ENCODE measurements around the gene MYLK. TPM values are rescaled to one million over a fixed set of nuclear protein-coding genes. Genes with fewer than 3 reads are reported as not detected.

Gene MYLK
- total RNA-seq, 2 experiments from 2014 or later = 0.17 TPM; not detected in 1

DNA sequence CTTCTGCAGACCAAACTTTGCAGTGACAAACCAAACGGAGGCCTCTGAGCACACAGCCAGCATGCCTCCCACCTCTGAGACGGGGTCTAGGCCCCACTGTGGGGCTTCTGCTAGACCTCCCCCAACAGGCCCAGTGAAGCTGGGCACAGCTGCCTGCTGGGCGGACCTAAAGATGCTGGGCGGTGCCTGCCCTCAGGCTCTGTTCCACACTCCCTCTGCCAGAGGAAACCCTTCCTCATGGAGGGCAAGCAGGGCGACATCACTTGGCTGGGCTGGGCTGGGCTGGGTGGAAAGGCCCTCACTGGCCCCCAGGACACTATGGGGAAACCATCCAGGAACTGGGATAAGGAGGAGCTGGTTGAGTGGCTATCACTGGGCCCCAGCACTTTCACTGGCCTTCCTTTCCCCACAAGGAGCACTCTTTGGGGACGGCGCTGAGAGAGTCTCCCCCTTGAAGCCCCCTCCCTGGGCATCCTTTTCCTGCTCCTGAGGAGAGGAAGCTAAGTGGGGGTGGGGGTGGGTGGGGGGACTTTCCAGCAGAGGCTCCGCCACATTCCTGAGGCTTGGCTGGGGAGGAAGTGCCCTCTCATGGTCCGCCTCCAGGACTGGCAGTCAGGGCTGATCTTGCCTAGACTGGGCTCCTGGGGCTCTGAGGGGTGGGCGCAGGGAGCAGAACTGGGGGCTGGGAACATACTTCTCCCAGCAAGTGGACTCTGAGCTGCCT is 201.2 kb downstream of the MYLK start:
- Mint-ChIP-seq H3K36me3 (no peaks in the 10 kb centered on the region), H3K4me3 (no peak overlapping the region), H3K9me3 (no peaks in the 10 kb centered on the region), H3K27me3 (peaks cover 8% of the 10 kb centered on the region), H3K27ac (no peak overlapping the region), H3K4me1 (ENCODE audit: low read depth) (no peaks in the 10 kb centered on the region)
- DNase-seq = no peak
- POLR2A ChIA-PET = no interaction called here
- CTCF ChIA-PET = interaction anchor here (0.6 to 2.0 kb wide), 2 partner anchors 27 to 123 kb away, joined by 3 to 6 read pairs; no protein-coding TSS in a partner anchor
- intact Hi-C loops (cut with micrococcal nuclease) = no loop called here

DNA sequence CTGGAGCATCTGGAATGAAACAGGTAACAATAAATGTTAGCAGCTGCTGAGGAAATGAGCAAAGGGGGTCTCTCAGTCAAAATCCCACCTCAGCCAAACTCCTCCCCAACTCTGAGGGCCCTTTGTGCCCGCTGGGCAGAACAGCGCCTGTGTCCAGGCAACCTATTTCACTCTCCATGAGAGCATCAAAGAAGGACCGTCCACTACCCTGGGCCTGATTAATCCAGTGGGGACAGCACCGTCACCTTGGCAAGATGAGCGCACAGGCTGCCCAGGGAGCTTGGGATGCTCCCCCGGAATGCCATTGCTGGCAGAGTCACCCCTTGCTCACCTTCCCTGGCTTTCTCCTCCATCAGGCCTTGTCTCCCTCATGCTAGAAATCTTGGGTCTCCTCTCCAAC is 201.8 kb downstream of the MYLK start:
- intact Hi-C loops (cut with micrococcal nuclease) = no loop called here
- H3K9me3 Mint-ChIP-seq = no peaks in the 10 kb centered on the region
- DNase-seq = no peak
- peaks cover 8% of the 10 kb centered on the region for H3K27me3 Mint-ChIP-seq
- H3K27ac Mint-ChIP-seq = no peak overlapping the region
- POLR2A ChIA-PET = no interaction called here
- H3K36me3 Mint-ChIP-seq = no peaks in the 10 kb centered on the region
- H3K4me1 Mint-ChIP-seq (ENCODE audit: low read depth) = no peaks in the 10 kb centered on the region
- no peak overlapping the region for H3K4me3 Mint-ChIP-seq
- CTCF ChIA-PET = interaction anchor here (0.6 to 2.0 kb wide), 3 partner anchors 26 to 123 kb away, joined by 3 to 6 read pairs (median 4); no protein-coding TSS in a partner anchor

DNA sequence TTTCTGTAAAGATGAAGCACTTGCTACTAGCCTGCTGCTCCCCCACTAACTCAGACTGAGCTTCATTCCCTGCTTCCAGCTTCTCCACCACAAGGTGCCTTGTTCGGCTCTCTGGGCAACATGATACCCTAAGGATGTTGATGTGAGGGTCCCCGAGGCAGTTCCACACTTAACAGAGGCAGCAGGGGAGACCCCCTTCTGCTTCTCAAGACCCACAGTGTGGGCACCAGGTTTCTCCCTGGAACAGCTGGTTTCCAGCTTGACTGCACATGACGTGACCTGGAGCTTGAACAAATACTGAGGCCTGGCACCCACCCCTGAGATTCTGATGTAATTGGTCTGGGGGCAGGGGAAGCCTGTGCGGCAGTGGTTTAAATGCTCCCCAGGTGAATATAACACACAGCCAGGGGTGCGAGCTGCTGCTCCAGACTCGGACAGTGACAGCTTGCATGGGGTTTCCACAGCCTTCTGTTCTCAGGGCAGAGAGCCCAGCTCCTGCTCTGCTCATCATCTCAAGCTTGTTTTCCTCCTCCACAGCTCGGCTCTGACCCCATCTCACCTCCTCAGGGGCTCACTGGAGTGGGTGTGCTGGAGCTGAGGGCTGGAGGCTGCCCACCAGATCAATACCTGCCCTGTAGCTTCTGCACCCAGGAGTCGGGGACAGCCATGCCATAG is 204.3 kb downstream of the MYLK start:
- Mint-ChIP-seq H3K36me3 (no peaks in the 10 kb centered on the region), H3K4me3 (no peak overlapping the region), H3K27me3 (peaks cover 8% of the 10 kb centered on the region), H3K9me3 (no peaks in the 10 kb centered on the region), H3K27ac (no peak overlapping the region), H3K4me1 (ENCODE audit: low read depth) (no peaks in the 10 kb centered on the region)
- POLR2A ChIA-PET = no interaction called here
- intact Hi-C loops (cut with micrococcal nuclease) = no loop called here
- DNase-seq = no peak
- CTCF ChIA-PET = interaction anchor here (1.0 kb wide), 1 partner anchor 28 kb away, joined by 3 read pairs; no protein-coding TSS in a partner anchor

DNA sequence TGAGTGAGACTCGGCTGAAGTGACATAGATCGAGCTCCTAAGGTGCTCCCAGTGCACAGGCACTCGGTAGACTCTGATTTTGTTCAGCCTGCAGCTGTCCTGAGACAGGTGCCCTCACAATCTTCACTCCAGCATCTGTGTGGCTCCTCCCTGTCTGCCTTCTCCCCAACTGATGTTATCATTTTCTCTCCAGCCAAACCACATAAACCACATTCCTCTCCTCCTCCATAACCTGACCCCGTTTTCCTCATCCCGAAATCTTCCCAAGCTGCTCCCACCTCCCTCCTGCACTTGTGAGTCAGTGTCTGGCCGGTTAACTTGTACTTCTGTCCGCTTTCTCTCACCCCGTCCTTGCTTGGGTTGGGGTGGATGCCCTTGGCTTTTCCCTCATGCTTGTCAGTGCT is 206.0 kb downstream of the MYLK start:
- CTCF ChIA-PET = no interaction called here
- no peaks in the 10 kb centered on the region for H3K9me3 Mint-ChIP-seq
- no peak overlapping the region for H3K4me3 Mint-ChIP-seq
- peaks cover 16% of the 10 kb centered on the region for H3K27me3 Mint-ChIP-seq
- DNase-seq = no peak
- intact Hi-C loops (cut with micrococcal nuclease) = no loop called here
- POLR2A ChIA-PET = no interaction called here
- no peaks in the 10 kb centered on the region for H3K4me1 Mint-ChIP-seq (ENCODE audit: low read depth)
- H3K36me3 Mint-ChIP-seq = no peaks in the 10 kb centered on the region
- no peak overlapping the region for H3K27ac Mint-ChIP-seq

DNA sequence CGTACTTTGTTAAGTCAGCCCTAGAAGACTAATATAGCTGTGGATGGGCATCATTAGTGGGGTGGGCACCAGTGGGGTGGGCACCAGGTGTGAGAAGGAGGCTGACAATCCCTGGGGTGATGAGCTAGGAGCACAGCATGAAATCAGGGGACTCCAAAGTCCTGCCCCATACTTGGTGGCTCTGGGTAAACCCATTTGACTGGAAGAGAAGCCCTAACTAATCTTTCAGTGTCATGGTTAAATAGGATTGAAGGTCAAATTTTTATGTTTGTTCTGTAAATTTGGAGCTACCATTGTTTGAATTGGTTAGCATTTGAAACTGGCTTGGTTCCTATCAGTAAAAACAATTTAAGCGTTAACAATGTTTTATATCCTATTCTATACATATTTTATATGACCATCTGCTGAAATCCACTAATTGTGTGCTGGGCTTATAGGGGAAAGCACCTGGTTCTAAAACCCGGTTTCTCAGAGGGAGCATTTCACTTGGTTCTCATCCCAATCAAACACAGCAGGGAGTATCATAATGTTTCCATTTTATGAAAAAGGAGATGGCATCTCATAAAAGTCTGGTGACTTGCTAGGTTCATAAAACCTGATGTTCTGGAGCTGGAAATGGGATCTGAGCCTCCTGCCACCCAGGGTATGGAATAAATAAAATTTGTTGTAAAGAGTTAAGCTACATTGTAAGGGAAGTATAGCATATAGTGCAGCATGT is 211.5 kb downstream of the MYLK start:
- Mint-ChIP-seq H3K36me3 (no peaks in the 10 kb centered on the region), H3K9me3 (no peaks in the 10 kb centered on the region), H3K27ac (no peak overlapping the region), H3K4me1 (ENCODE audit: low read depth) (no peaks in the 10 kb centered on the region), H3K27me3 (peaks cover 17% of the 10 kb centered on the region), H3K4me3 (no peak overlapping the region)
- no peak for DNase-seq
- intact Hi-C loops (cut with micrococcal nuclease) = no loop called here
- ChIA-PET CTCF (interaction anchor here (2.4 kb wide), 1 partner anchor 30 kb away, joined by 10 read pairs; no protein-coding TSS in a partner anchor), POLR2A (no interaction called here)

DNA sequence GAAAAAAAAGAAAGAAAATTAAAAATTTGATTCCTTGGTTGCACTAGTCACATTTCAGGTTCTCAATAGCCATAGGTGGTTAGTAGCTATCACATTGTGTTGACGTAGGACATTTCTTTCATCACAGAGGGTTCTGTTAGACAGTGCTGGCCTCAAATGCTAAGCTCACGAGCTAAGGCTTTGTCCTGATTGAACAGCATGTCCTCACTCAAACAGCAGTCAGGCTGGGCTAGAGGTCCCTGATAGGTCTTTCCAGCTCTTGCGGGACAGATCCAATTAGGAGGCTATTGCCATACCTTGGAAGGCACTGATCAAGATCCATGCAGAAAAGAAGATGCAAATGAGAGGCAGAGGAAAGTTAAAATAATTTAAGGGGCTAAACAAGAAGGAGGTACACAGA is 213.4 kb downstream of the MYLK start:
- Mint-ChIP-seq H3K27me3 (peaks cover 23% of the 10 kb centered on the region), H3K36me3 (no peaks in the 10 kb centered on the region), H3K4me1 (ENCODE audit: low read depth) (no peaks in the 10 kb centered on the region), H3K27ac (no peak overlapping the region), H3K9me3 (no peaks in the 10 kb centered on the region), H3K4me3 (no peak overlapping the region)
- intact Hi-C loops (cut with micrococcal nuclease) = no loop called here
- DNase-seq = no peak
- ChIA-PET CTCF (interaction anchor here (0.9 kb wide), 1 partner anchor 15 kb away, joined by 3 read pairs; no protein-coding TSS in a partner anchor), POLR2A (no interaction called here)

DNA sequence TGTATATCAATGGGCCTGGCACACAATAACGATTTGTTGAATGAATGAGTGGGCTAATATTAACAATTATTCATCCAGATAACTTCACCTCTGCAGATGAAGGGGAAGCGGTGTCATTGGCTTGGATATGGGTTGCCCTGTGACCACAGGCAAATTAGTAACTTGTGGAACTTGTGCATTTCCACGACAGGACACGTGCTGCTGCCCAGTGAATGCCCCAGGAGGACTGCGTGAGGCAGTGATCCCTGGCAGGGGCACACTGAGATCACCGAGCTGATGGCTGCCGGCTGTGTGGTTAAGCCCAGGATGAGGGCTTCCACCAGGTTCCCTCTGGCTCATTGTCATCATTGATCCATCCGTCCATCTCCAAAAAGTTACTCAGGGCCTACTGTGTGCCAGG is 215.2 kb downstream of the MYLK start:
- no peaks in the 10 kb centered on the region for H3K9me3 Mint-ChIP-seq
- H3K4me1 Mint-ChIP-seq (ENCODE audit: low read depth) = no peaks in the 10 kb centered on the region
- ChIA-PET CTCF (no interaction called here), POLR2A (no interaction called here)
- H3K4me3 Mint-ChIP-seq = no peak overlapping the region
- DNase-seq = no peak
- H3K36me3 Mint-ChIP-seq = no peaks in the 10 kb centered on the region
- intact Hi-C loops (cut with micrococcal nuclease) = no loop called here
- H3K27ac Mint-ChIP-seq = no peak overlapping the region
- peaks cover 19% of the 10 kb centered on the region for H3K27me3 Mint-ChIP-seq

DNA sequence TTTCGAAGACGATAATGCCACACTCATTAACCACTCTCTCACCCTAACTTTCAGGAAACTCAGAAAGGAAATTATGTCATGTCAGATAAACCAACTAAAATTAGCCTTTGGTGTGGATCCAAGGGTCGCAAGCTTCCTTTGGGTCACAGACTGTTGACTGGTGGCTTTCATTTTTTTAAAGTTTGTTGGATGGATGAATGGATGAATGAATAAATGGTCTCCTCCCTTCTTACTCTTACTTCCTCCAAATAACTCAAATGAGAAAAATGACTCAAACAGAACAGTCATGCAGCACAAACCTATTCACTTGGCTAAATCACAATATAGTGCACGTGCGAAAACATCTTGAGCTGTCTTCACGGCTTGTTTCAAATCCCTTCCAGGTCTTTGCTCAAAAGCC is 216.3 kb downstream of the MYLK start:
- Mint-ChIP-seq H3K4me1 (ENCODE audit: low read depth) (no peaks in the 10 kb centered on the region), H3K9me3 (no peaks in the 10 kb centered on the region), H3K27ac (no peak overlapping the region), H3K36me3 (no peaks in the 10 kb centered on the region), H3K4me3 (no peak overlapping the region), H3K27me3 (peaks cover 19% of the 10 kb centered on the region)
- intact Hi-C loops (cut with micrococcal nuclease) = no loop called here
- CTCF ChIA-PET = no interaction called here
- no peak for DNase-seq
- POLR2A ChIA-PET = no interaction called here

DNA sequence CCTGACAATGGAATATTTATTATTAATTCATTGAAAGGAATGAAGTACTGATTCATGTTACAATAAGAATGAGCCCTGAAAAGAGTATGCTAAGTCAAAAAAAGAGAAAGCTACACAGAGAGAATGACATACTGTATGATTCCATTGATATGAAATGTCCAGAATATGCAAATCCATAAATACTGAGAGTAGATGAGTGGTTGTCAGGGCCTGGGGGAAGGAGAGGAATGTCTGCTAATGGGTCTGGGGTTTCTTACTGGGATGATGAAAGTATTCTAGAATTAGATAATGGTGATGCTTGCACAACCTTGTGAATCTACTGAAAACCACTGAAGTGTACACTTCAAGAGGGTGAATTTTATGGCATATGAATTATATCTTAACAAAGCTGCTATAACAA is 219.4 kb downstream of the MYLK start:
- ChIA-PET POLR2A (no interaction called here), CTCF (interaction anchor here (1.6 kb wide), 1 partner anchor 13 kb away, joined by 6 read pairs; no protein-coding TSS in a partner anchor)
- no peak for DNase-seq
- H3K36me3 Mint-ChIP-seq = no peaks in the 10 kb centered on the region
- H3K4me3 Mint-ChIP-seq = no peak overlapping the region
- peaks cover 15% of the 10 kb centered on the region for H3K27me3 Mint-ChIP-seq
- no peaks in the 10 kb centered on the region for H3K4me1 Mint-ChIP-seq (ENCODE audit: low read depth)
- H3K9me3 Mint-ChIP-seq = no peaks in the 10 kb centered on the region
- no peak overlapping the region for H3K27ac Mint-ChIP-seq
- intact Hi-C loops (cut with micrococcal nuclease) = no loop called here

DNA sequence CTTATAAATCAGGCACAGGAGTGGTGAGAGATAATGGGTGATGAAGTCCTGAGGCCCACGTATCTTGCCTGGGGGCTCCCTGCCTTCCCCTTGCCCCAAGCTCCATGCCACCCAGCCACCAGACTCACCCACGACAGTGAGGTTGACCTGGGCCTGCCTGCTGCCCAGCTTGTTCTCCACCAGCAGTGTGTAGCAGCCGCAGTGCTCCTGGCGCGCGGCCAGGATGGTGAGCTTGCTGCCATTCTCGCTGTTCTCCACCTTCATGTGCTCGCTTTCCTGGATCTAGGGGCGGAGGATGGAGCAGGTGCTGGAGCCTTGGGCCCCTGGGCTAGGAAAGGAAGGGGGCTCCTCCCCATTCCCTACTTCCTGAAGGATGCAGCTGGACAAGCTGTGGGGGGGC is 220.2 kb downstream of the MYLK start:
- CTCF ChIA-PET = interaction anchor here (1.6 kb wide), 1 partner anchor 12 kb away, joined by 6 read pairs; no protein-coding TSS in a partner anchor
- no peaks in the 10 kb centered on the region for H3K4me1 Mint-ChIP-seq (ENCODE audit: low read depth)

DNA sequence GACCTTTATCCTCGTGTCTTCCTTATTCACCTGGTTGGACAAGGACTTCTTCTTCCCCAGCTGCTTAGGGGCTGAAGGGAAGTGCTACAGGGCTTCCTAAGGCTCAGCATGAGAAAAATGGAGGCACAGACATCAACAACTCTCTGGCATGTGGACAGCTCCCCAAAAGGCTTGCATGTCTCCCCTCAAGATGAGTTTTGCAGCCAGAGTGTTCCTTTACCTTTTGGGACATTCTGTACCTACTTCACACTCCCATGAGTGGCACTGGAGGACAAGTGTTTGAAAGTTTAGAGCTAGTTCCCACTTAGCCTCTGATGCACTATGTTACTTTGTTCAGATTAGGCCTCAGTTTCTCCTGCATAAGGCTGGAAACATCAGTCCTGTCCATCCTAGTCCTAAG is 222.2 kb downstream of the MYLK start:
- Mint-ChIP-seq H3K36me3 (no peaks in the 10 kb centered on the region), H3K9me3 (peaks cover 6% of the 10 kb centered on the region), H3K4me1 (ENCODE audit: low read depth) (no peaks in the 10 kb centered on the region), H3K27ac (no peak overlapping the region), H3K27me3 (peaks cover 11% of the 10 kb centered on the region), H3K4me3 (no peak overlapping the region)
- POLR2A ChIA-PET = no interaction called here
- CTCF ChIA-PET = interaction anchor here (1.4 to 1.7 kb wide), 2 partner anchors 10 to 20 kb away, joined by 5 to 9 read pairs; no protein-coding TSS in a partner anchor
- intact Hi-C loops (cut with micrococcal nuclease) = no loop called here
- no peak for DNase-seq

More for the DNA sequence above, 220.2 kb downstream of the MYLK start:
- intact Hi-C loops (cut with micrococcal nuclease) = no loop called here
- Mint-ChIP-seq H3K27ac (no peak overlapping the region), H3K9me3 (no peaks in the 10 kb centered on the region), H3K27me3 (peaks cover 11% of the 10 kb centered on the region), H3K36me3 (no peaks in the 10 kb centered on the region), H3K4me3 (no peak overlapping the region)
- POLR2A ChIA-PET = no interaction called here
- DNase-seq = no peak

DNA sequence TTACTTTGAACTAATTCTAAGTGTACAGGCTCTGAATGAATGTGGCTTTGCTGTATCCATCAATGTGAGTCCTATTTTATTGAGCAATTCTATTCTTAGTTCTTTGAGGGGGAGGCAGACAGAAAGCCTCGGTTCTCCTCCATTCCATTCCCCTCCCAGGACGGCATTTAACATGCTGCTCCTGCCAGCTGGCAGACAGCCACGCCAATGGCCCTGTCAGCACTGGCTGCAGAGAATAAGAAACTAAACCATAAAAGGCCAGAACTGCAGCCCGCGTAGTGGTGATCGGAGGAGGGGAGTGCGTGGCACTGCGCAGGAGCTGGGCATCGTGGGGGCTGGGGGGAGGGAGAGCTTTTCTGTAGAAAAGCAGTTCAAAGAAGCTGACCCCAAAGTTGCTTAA is 223.2 kb downstream of the MYLK start:
- ChIA-PET CTCF (interaction anchor here (1.0 to 1.5 kb wide), 3 partner anchors 10 to 63 kb away, joined by 3 to 4 read pairs (median 4); no protein-coding TSS in a partner anchor), POLR2A (no interaction called here)
- peaks cover 6% of the 10 kb centered on the region for H3K27me3 Mint-ChIP-seq
- H3K27ac Mint-ChIP-seq = no peak overlapping the region
- DNase-seq = no peak
- intact Hi-C loops (cut with micrococcal nuclease) = no loop called here
- no peaks in the 10 kb centered on the region for H3K36me3 Mint-ChIP-seq
- peaks cover 9% of the 10 kb centered on the region for H3K9me3 Mint-ChIP-seq
- no peak overlapping the region for H3K4me3 Mint-ChIP-seq
- no peaks in the 10 kb centered on the region for H3K4me1 Mint-ChIP-seq (ENCODE audit: low read depth)
